ENCODE measurements around the gene HAUS7. TPM values are rescaled to one million over a fixed set of nuclear protein-coding genes. Genes with fewer than 3 reads are reported as not detected.

The HAUS7 gene
- total and polyA plus RNA-seq, 7 donors, result 15.0 to 37.8 (median 23.9) TPM

- WGBS, 2 donors, result 90 to 91% methylated on average over 18 of the region's 18 CpGs
- H3K9me3 ChIP-seq, result no peaks in the 10 kb centered on the region
- H3K4me3 ChIP-seq, result no peak overlapping the region
- no peaks in the 10 kb centered on the region for H3K4me1 ChIP-seq
- no peaks in the 10 kb centered on the region for H3K27me3 ChIP-seq
- no peaks in the 10 kb centered on the region for H3K36me3 ChIP-seq
- TF ChIP-seq, protein P1, sequence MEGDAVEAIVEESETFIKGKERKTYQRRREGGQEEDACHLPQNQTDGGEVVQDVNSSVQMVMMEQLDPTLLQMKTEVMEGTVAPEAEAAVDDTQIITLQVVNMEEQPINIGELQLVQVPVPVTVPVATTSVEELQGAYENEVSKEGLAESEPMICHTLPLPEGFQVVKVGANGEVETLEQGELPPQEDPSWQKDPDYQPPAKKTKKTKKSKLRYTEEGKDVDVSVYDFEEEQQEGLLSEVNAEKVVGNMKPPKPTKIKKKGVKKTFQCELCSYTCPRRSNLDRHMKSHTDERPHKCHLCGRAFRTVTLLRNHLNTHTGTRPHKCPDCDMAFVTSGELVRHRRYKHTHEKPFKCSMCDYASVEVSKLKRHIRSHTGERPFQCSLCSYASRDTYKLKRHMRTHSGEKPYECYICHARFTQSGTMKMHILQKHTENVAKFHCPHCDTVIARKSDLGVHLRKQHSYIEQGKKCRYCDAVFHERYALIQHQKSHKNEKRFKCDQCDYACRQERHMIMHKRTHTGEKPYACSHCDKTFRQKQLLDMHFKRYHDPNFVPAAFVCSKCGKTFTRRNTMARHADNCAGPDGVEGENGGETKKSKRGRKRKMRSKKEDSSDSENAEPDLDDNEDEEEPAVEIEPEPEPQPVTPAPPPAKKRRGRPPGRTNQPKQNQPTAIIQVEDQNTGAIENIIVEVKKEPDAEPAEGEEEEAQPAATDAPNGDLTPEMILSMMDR (IDR thresholded peaks at IDR 0.05), result no peak
- TF ChIP-seq POLR2AphosphoS5 (IDR thresholded peaks at IDR 0.05) (no peak), POLR2A (IDR thresholded peaks at IDR 0.05) (no peak), EP300 (IDR thresholded peaks at IDR 0.05) (no peak)
- no peak for DNase-seq
- intact Hi-C loops (cut with DNase I), result loop anchor here (5.0 kb wide), 1 partner anchor 563 kb away; no protein-coding TSS in a partner anchor
- H3K27ac ChIP-seq, result no peak overlapping the region
Observed at GRCh38 chrX:153505361-153505760, 35.0 kb upstream of the HAUS7 start.

DNA sequence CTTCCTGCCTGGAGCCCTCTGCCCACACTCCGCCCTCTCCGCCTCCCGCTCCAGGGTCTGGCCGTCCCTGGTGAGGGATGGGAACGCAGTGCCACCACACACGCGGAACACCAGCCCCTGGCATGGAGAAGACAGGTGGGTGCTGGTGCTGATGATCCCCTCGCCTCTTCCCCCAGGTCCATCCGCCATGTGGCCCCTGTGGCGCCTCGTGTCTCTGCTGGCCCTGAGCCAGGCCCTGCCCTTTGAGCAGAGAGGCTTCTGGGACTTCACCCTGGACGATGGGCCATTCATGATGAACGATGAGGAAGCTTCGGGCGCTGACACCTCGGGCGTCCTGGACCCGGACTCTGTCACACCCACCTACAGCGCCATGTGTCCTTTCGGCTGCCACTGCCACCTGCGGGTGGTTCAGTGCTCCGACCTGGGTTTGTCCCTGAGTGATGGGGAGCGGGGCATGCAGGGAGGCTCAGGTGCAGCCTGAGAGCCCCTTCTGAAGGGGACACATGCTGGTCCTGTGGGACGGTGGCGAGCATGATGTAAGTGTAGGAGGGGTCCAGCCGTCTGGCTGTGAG is 34.2 kb upstream of the HAUS7 start:
- Histone ChIP-seq H3K4me1 (no peaks in the 10 kb centered on the region), H3K9me3 (no peaks in the 10 kb centered on the region), H3K27me3 (no peaks in the 10 kb centered on the region), H3K4me3 (no peak overlapping the region), H3K36me3 (no peaks in the 10 kb centered on the region), H3K27ac (no peak overlapping the region)
- 53 to 84% methylated on average over 26 of the region's 26 CpGs for WGBS, 2 donors
- DNase-seq, result no peak
- no peak for TF ChIP-seq EP300 (IDR thresholded peaks at IDR 0.05)
- TF ChIP-seq, protein P1 (IDR thresholded peaks at IDR 0.05), result no peak
- no peak for TF ChIP-seq POLR2AphosphoS5 (IDR thresholded peaks at IDR 0.05)
- no peak for TF ChIP-seq POLR2A (IDR thresholded peaks at IDR 0.05)
- intact Hi-C loops (cut with DNase I), result loop anchor here (5.0 kb wide), 1 partner anchor 562 kb away; no protein-coding TSS in a partner anchor

DNA sequence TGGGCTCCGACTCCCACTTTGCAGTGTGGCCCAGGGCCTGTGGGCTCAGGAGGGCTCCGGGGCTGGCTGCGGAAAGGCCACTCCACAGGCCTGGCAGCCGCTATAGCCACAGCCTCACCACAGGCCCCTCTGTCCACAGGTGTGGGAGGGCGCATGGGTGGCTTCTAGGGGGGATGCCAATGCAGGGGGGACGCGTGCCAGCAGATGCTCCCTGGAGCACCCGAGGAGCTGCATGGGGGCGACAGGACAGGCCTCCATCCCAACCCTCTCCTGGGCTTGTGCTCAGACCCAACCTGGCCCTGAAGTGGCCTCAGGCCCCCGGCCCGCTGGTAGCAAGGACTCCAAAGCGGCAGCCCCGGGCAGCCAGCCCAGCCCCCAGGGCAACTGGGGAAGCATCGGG is 32.4 kb upstream of the HAUS7 start:
- Histone ChIP-seq H3K27me3 (no peaks in the 10 kb centered on the region), H3K9me3 (no peaks in the 10 kb centered on the region), H3K4me1 (no peaks in the 10 kb centered on the region), H3K27ac (no peak overlapping the region), H3K36me3 (no peaks in the 10 kb centered on the region), H3K4me3 (no peak overlapping the region)
- no peak for TF ChIP-seq EP300 (IDR thresholded peaks at IDR 0.05)
- TF ChIP-seq POLR2AphosphoS5 (IDR thresholded peaks at IDR 0.05), result no peak
- TF ChIP-seq, protein P1 (IDR thresholded peaks at IDR 0.05), result no peak
- TF ChIP-seq POLR2A (IDR thresholded peaks at IDR 0.05), result no peak
- 92 to 95% methylated on average over 14 of the region's 14 CpGs for WGBS, 2 donors
- intact Hi-C loops (cut with DNase I), result no loop called here
- no peak for DNase-seq

- Histone ChIP-seq H3K27me3 (no peaks in the 10 kb centered on the region), H3K4me1 (no peaks in the 10 kb centered on the region), H3K4me3 (no peak overlapping the region), H3K36me3 (no peaks in the 10 kb centered on the region), H3K9me3 (no peaks in the 10 kb centered on the region), H3K27ac (no peak overlapping the region)
- no peak for DNase-seq
- TF ChIP-seq EP300 (IDR thresholded peaks at IDR 0.05) (no peak), POLR2A (IDR thresholded peaks at IDR 0.05) (no peak)
- TF ChIP-seq, protein P1 (IDR thresholded peaks at IDR 0.05), result no peak
- WGBS, 2 donors, result 83 to 90% methylated on average over 10 of the region's 10 CpGs
- intact Hi-C loops (cut with DNase I), result no loop called here
Observed at GRCh38 chrX:153502131-153502530, 31.8 kb upstream of the HAUS7 start.

DNA sequence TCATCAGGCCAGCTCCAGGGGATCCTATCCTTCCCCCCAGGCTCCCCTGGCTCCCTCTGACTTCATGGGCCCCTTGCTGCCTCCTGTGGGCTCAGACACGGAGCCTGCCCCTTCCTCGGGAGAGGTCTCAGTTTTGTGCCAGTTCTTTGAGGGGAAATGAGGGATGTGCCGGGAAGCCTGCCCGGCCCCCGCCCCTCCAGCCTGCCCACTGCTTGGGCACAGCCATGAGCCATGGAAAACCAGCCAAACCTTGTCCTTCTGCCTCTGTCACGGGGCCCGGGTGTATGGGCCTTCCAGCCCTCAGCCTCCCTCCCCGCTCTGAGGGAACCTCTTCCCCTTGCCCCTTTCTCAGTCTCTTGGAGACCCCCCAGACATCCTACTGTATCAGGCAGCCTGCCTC is 31.2 kb upstream of the HAUS7 start:
- TF ChIP-seq, protein P1 (IDR thresholded peaks at IDR 0.05), result no peak
- TF ChIP-seq POLR2AphosphoS5 (IDR thresholded peaks at IDR 0.05), result no peak
- TF ChIP-seq POLR2A (IDR thresholded peaks at IDR 0.05), result no peak
- no peak for TF ChIP-seq EP300 (IDR thresholded peaks at IDR 0.05)
- WGBS, 2 donors, result 92 to 93% methylated on average over 8 of the region's 8 CpGs
- DNase-seq, result no peak
- Histone ChIP-seq H3K36me3 (no peaks in the 10 kb centered on the region), H3K9me3 (no peaks in the 10 kb centered on the region), H3K4me3 (no peak overlapping the region), H3K4me1 (no peaks in the 10 kb centered on the region), H3K27ac (no peak overlapping the region), H3K27me3 (no peaks in the 10 kb centered on the region)
- intact Hi-C loops (cut with DNase I), result no loop called here
